Smooth muscle cell of the brain vasculature (primary cell): ENCODE data around the gene USP12.
"Not testable (repeated sequence)": the region's sequence is repeated elsewhere in the genome, so short reads cannot be mapped to it uniquely, and the experiment has no call there.

ENCODE experiments used
- DNase-seq: peaks from one replicate; pipeline ENCODE4 v3.0.0-alpha.2; 2012; ENCODE audit warnings: low read depth, low spot score

Gene USP12

GRCh38 chr13:27151798-27152599 lies 19.6 kb downstream of the USP12 start:
- DNase-seq = no peak

GRCh38 chr13:27149702-27150101 lies 21.9 kb downstream of the USP12 start:
- no peak for DNase-seq

- DNase-seq = no peak
Measured at GRCh38 chr13:27148900-27149299, 22.7 kb downstream of the USP12 start.

- no peak for DNase-seq
Measured at GRCh38 chr13:27147530-27148170, 24.0 kb downstream of the USP12 start.

GRCh38 chr13:27141746-27142145 lies 29.9 kb downstream of the USP12 start:
- no peak for DNase-seq

- not testable (repeated sequence) for DNase-seq
Measured at GRCh38 chr13:27141159-27141558, 30.5 kb downstream of the USP12 start.

- DNase-seq = no peak
Measured at GRCh38 chr13:27140060-27140459, 31.6 kb downstream of the USP12 start.

GRCh38 chr13:27139565-27139964 lies 32.0 kb downstream of the USP12 start:
- no peak for DNase-seq

- DNase-seq = no peak
Measured at GRCh38 chr13:27138457-27139093, 33.0 kb downstream of the USP12 start.

- DNase-seq = no peak
Measured at GRCh38 chr13:27137759-27138158, 33.9 kb downstream of the USP12 start.

GRCh38 chr13:27135023-27135422 lies 36.6 kb downstream of the USP12 start:
- DNase-seq = no peak

GRCh38 chr13:27133889-27134288 lies 37.7 kb downstream of the USP12 start:
- no peak for DNase-seq

- no peak for DNase-seq
Measured at GRCh38 chr13:27132538-27132937, 39.1 kb downstream of the USP12 start.

GRCh38 chr13:27131906-27132305 lies 39.7 kb downstream of the USP12 start:
- no peak for DNase-seq

- DNase-seq = no peak
Measured at GRCh38 chr13:27130979-27131623, 40.5 kb downstream of the USP12 start.

- DNase-seq = no peak
Measured at GRCh38 chr13:27130223-27130978, 41.2 kb downstream of the USP12 start.

GRCh38 chr13:27128825-27129627 lies 42.6 kb downstream of the USP12 start:
- DNase-seq = no peak

- no peak for DNase-seq
Measured at GRCh38 chr13:27126859-27127258, 44.8 kb downstream of the USP12 start.

- no peak for DNase-seq
Measured at GRCh38 chr13:27125357-27126282, 46.0 kb downstream of the USP12 start.

GRCh38 chr13:27124571-27124970 lies 47.0 kb downstream of the USP12 start:
- no peak for DNase-seq
